Nasal cavity respiratory epithelium epithelial cell of viscerocranial mucosa (primary cell): ENCODE measurements around the gene NPEPPS. TPM values are rescaled to one million over a fixed set of nuclear protein-coding genes. Genes with fewer than 3 reads are reported as not detected.

ENCODE experiments used
- total RNA-seq: library from RNA; depleted of rRNA; stranded (reverse); fragments of >200 nt; gene quantifications from 2 replicates; pipeline ENCODE4 v1.2.3, GENCODE V29; 2014

Gene NPEPPS, protein sequence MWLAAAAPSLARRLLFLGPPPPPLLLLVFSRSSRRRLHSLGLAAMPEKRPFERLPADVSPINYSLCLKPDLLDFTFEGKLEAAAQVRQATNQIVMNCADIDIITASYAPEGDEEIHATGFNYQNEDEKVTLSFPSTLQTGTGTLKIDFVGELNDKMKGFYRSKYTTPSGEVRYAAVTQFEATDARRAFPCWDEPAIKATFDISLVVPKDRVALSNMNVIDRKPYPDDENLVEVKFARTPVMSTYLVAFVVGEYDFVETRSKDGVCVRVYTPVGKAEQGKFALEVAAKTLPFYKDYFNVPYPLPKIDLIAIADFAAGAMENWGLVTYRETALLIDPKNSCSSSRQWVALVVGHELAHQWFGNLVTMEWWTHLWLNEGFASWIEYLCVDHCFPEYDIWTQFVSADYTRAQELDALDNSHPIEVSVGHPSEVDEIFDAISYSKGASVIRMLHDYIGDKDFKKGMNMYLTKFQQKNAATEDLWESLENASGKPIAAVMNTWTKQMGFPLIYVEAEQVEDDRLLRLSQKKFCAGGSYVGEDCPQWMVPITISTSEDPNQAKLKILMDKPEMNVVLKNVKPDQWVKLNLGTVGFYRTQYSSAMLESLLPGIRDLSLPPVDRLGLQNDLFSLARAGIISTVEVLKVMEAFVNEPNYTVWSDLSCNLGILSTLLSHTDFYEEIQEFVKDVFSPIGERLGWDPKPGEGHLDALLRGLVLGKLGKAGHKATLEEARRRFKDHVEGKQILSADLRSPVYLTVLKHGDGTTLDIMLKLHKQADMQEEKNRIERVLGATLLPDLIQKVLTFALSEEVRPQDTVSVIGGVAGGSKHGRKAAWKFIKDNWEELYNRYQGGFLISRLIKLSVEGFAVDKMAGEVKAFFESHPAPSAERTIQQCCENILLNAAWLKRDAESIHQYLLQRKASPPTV
- 81.7 and 210 TPM in 2 replicates for total RNA-seq

DNA sequence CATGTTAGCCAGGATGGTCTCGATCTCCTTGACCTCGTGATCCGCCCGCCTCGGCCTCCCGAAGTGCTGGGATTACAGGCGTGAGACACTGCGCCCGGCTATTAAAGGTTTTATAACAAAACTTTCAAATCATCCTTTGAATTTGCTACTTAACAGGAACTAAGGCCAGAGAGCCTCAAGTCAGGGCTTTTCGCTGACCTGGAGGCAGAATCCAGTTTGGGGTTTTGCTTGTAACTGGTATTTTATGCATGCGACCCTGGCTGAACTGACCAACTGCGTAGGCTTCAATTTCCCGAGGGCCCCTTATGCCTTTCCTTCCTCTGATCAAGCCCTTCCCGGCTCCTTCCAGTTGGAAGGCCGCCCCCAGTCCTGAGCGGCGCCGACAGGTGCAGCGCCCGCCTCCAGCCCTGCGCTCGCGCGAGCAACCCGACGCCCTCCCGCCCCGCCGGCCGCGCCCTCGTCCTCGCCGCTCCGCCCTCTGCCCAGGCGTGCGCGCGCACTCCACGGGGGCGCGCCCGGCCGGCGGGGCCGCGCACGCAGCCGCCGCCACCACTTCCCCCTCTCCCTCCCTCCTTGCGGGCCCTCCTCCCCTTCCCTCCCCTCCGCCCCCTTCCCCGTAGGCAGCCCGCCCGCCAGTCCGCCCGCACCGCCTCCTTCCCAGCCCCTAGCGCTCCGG lies at the start of gene NPEPPS:
Gene NPEPPS (plus strand): TSS at position 552 of the 676 bp plus-strand sequence. CDS start 193 bp downstream, outside the sequence.

DNA sequence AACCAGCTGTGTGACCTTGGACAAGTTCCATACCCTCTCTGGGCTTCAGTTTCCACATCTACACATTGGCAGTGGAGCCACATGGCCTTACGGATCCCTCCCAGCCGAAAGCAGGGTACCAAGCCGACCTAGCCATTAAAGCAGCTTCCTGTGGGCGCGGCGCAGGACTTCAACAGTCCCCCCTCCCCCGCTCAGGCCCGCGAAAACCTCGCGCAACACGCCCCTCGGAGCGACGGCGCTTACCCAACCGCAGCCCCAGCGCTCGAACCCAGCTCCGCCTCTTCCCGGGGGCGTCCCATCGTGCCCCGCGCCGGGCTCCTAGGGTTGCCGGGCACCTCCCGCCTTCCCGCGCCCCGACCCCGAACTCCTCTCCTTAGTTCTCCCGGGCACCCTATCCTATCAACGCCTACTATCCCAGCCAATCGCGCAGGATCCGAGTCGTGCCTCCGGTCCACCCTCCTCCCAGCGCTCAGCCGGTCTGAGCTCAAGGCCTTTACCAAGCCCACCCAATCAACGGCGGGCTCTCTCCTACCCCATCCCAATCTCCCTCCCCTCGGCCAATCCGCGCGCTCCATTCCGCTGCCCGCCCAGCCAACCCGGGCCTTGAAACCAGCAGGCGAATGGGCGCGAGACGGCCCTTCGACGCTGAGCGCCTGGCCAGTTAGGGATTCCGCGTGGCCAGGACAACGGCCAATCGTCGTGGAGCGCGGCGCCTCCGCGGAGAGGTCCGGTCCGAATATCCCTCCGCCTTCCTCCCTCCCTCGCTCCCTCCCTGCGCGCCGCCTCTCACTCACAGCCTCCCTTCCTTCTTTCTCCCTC lies 118.5 kb downstream of the NPEPPS start, which contains the start of gene KPNB1:
Gene KPNB1 (plus strand): TSS at position 767 of the 819 bp plus-strand sequence. CDS start 326 bp downstream, outside the sequence.

Other genes with a start within 250 kb of the NPEPPS start
- 3.1 and 8.0 TPM in 2 replicates for gene EFCAB13, start 207.2 kb upstream of the NPEPPS start, total RNA-seq
- 275 and 323 TPM in 2 replicates for gene KPNB1, start 118.8 kb downstream of the NPEPPS start, total RNA-seq
- gene TBKBP1, start 163.1 kb downstream of the NPEPPS start, total RNA-seq, result 5.8 and 11.6 TPM in 2 replicates
- gene TBX21, start 202.1 kb downstream of the NPEPPS start, total RNA-seq, result not detected in 2 replicates